ENCODE results near the gene ADORA1. TPM values are rescaled to one million over a fixed set of nuclear protein-coding genes. Genes with fewer than 3 reads are reported as not detected.

The ADORA1 gene
- total RNA-seq, 1 experiment from 2014 or later = not detected

DNA sequence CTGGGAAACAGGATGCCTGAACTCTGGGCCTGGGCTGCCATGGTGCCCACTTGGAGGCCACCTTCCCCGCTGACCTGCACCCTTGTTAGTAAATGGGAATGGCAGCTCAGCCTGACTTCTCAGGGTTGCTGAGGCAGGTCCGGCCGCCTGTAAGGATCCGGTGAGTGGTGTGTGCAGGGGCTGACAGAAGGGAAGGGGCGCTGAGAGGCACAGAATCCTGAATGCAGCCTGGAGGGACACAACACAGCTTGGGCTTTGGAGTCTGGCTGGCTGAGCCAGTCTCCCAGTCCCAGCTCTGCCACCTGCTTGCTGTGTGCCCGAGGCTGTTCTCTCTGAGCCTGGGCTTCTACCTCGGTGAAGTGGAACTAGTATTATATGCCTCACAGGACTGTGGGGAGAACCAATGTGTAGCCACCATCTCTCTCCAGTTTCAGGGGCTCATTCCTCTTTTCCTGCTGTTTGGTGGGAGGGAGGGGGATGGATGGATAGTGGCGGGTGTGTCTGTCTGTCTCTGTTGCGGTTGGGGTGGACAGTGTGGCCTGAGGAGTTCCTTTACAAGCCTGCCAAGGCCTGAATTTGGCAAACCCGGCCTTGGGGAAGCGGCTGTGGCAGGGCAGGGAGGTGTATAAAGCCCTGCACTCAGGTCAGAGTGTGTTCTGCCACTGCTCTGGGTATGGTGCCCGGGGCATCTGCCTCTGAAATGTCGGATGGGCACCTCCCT lies 18.0 kb downstream of the ADORA1 start:
- Histone ChIP-seq H3K4me1 (replicated peaks) (no peaks in the 10 kb centered on the region), H3K36me3 (no peaks in the 10 kb centered on the region), H3K27me3 (replicated peaks) (no peaks in the 10 kb centered on the region), H3K9me3 (replicated peaks) (no peaks in the 10 kb centered on the region), H3K4me3 (no peak overlapping the region), H3K27ac (no peak overlapping the region)
- no peak for DNase-seq (ENCODE audit: low read depth in 1 of 2, low spot score in 2 of 2)

GRCh38 chr1:203146042-203146369 lies 18.5 kb downstream of the ADORA1 start:
- Histone ChIP-seq H3K9me3 (replicated peaks) (no peaks in the 10 kb centered on the region), H3K27ac (no peak overlapping the region), H3K4me3 (no peak overlapping the region), H3K4me1 (replicated peaks) (no peaks in the 10 kb centered on the region), H3K36me3 (no peaks in the 10 kb centered on the region), H3K27me3 (replicated peaks) (no peaks in the 10 kb centered on the region)
- no peak for DNase-seq (ENCODE audit: low read depth in 1 of 2, low spot score in 2 of 2)

DNA sequence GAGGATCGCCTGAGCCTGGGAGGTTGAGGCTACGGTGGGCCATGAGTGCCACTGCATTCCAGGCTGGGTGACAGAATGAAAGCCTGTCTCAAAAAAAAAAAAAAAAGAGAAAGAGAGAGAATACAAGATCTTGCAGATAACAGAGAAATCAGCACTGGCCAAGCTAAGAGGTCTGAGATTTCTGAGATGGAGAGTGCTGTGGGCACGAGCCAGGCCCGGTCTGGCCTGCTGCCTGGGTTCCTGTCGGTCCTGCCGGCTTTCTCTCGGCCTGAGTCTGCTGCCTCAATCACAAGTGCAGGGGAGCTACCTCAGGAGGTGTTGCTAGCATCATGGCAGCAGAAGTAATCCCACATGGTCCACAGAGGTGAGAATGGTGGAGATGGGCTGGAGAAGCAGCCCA lies 19.0 kb downstream of the ADORA1 start:
- no peaks in the 10 kb centered on the region for H3K4me1 ChIP-seq (replicated peaks)
- H3K9me3 ChIP-seq (replicated peaks) = no peaks in the 10 kb centered on the region
- DNase-seq (ENCODE audit: low read depth in 1 of 2, low spot score in 2 of 2) = no peak
- H3K36me3 ChIP-seq = no peaks in the 10 kb centered on the region
- no peaks in the 10 kb centered on the region for H3K27me3 ChIP-seq (replicated peaks)
- H3K27ac ChIP-seq = no peak overlapping the region
- H3K4me3 ChIP-seq = no peak overlapping the region

- DNase-seq (ENCODE audit: low read depth in 1 of 2, low spot score in 2 of 2) = no peak
- Histone ChIP-seq H3K27ac (no peak overlapping the region), H3K9me3 (replicated peaks) (no peaks in the 10 kb centered on the region), H3K4me1 (replicated peaks) (no peaks in the 10 kb centered on the region), H3K4me3 (no peak overlapping the region), H3K36me3 (no peaks in the 10 kb centered on the region), H3K27me3 (replicated peaks) (no peaks in the 10 kb centered on the region)
Measured at GRCh38 chr1:203147376-203147775, 19.9 kb downstream of the ADORA1 start.

GRCh38 chr1:203148127-203148526 lies 20.6 kb downstream of the ADORA1 start:
- no peak for DNase-seq (ENCODE audit: low read depth in 1 of 2, low spot score in 2 of 2)
- no peaks in the 10 kb centered on the region for H3K9me3 ChIP-seq (replicated peaks)
- H3K4me1 ChIP-seq (replicated peaks) = no peaks in the 10 kb centered on the region
- no peak overlapping the region for H3K27ac ChIP-seq
- no peaks in the 10 kb centered on the region for H3K36me3 ChIP-seq
- no peaks in the 10 kb centered on the region for H3K27me3 ChIP-seq (replicated peaks)
- H3K4me3 ChIP-seq = no peak overlapping the region

GRCh38 chr1:203148579-203148978 lies 21.1 kb downstream of the ADORA1 start:
- no peaks in the 10 kb centered on the region for H3K27me3 ChIP-seq (replicated peaks)
- H3K4me1 ChIP-seq (replicated peaks) = no peaks in the 10 kb centered on the region
- no peaks in the 10 kb centered on the region for H3K9me3 ChIP-seq (replicated peaks)
- H3K36me3 ChIP-seq = no peaks in the 10 kb centered on the region
- H3K4me3 ChIP-seq = no peak overlapping the region
- no peak for DNase-seq (ENCODE audit: low read depth in 1 of 2, low spot score in 2 of 2)
- H3K27ac ChIP-seq = no peak overlapping the region

DNA sequence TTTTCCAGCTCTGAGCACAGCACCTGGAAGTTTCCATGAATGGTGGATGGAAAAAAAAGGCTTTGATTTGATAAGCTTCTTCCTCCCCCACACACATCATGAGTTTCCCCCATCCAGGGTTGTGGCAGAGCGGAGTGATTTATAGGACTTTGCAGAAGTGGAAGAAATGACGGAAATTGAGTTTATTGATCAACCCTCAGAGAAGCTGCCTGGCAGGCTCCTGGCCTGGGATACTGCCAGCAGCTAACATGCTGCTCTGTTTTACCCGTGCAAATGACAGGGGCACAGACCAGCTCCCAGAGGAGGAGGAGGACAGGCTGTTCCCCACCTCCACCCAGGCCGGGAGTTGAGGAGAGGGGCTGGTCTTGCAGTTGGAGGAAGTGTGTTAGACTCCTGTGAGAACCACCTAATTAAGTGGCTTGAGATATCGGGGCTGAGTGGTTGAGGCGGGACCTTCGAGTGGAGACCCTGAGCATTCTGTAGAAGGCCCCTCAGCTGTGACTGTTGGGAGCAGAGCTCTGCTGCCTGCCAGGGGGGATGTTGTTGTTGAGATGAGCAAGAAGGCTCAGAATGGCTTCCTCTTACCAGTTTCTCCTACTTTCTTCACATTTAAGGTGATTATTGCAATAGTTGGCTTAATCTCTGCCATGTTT lies 21.8 kb downstream of the ADORA1 start:
- H3K9me3 ChIP-seq (replicated peaks) = no peaks in the 10 kb centered on the region
- no peak overlapping the region for H3K4me3 ChIP-seq
- no peaks in the 10 kb centered on the region for H3K4me1 ChIP-seq (replicated peaks)
- no peaks in the 10 kb centered on the region for H3K36me3 ChIP-seq
- H3K27ac ChIP-seq = no peak overlapping the region
- DNase-seq (ENCODE audit: low read depth in 1 of 2, low spot score in 2 of 2) = no peak
- no peaks in the 10 kb centered on the region; the same call in 1 of the 2 replicates for H3K27me3 ChIP-seq (replicated peaks)

DNA sequence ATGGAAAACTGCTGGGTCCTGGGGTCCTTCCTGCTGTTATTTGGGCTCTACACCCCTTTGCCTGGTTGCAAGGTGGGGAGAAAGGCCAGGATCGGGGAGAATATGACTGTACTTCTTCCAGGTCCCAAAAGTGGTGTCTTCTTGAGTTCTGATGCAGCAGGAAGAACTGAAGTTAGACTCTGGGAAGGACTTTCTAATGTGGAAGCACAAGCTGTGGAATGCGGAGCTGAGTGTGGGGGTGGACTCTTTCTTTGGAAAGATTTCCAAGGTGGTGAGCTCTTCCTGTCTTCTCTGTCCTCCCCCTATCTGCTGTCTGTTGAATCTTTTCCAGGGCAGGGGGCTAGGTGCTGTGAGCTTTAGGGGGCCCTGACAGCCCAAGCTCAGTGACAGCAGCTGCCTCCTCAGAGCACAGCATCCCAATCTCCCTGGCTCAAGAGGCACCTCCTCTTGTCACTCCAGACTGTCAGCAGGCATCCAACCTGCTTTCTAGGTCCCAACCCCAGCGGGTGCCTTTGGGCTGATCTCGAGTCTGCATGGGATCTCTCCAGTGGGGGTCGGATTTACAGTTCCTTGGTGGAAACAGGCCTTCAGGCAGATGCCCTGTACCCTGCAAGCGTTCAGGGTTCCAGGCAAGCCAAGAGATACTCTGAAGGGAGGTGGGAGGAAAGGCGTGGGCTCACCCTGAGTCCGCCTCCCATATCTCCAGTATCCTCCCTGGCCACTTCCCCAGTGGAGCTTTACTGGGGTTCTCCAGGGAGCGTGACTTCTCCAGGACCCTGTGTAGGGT lies 23.2 kb downstream of the ADORA1 start:
- no peak overlapping the region for H3K27ac ChIP-seq
- no peaks in the 10 kb centered on the region for H3K9me3 ChIP-seq (replicated peaks)
- H3K4me1 ChIP-seq (replicated peaks) = no peaks in the 10 kb centered on the region
- H3K36me3 ChIP-seq = no peaks in the 10 kb centered on the region
- H3K4me3 ChIP-seq = no peak overlapping the region
- no peak for DNase-seq (ENCODE audit: low read depth in 1 of 2, low spot score in 2 of 2)
- H3K27me3 ChIP-seq (replicated peaks) = no peaks in the 10 kb centered on the region; the same call in 1 of the 2 replicates

GRCh38 chr1:203151362-203152157 lies 24.0 kb downstream of the ADORA1 start:
- Histone ChIP-seq H3K4me3 (no peak overlapping the region), H3K4me1 (replicated peaks) (no peaks in the 10 kb centered on the region), H3K27me3 (replicated peaks) (no peaks in the 10 kb centered on the region; the same call in 1 of the 2 replicates), H3K9me3 (replicated peaks) (no peaks in the 10 kb centered on the region), H3K27ac (no peak overlapping the region), H3K36me3 (no peaks in the 10 kb centered on the region)
- DNase-seq (ENCODE audit: low read depth in 1 of 2, low spot score in 2 of 2) = no peak

- Histone ChIP-seq H3K4me1 (replicated peaks) (no peaks in the 10 kb centered on the region), H3K36me3 (no peaks in the 10 kb centered on the region), H3K4me3 (no peak overlapping the region), H3K27ac (no peak overlapping the region), H3K9me3 (replicated peaks) (no peaks in the 10 kb centered on the region), H3K27me3 (replicated peaks) (peaks cover 2% of the 10 kb centered on the region; the same call in 1 of the 2 replicates)
- DNase-seq (ENCODE audit: low read depth in 1 of 2, low spot score in 2 of 2) = no peak
Measured at GRCh38 chr1:203152158-203153034, 24.9 kb downstream of the ADORA1 start.

DNA sequence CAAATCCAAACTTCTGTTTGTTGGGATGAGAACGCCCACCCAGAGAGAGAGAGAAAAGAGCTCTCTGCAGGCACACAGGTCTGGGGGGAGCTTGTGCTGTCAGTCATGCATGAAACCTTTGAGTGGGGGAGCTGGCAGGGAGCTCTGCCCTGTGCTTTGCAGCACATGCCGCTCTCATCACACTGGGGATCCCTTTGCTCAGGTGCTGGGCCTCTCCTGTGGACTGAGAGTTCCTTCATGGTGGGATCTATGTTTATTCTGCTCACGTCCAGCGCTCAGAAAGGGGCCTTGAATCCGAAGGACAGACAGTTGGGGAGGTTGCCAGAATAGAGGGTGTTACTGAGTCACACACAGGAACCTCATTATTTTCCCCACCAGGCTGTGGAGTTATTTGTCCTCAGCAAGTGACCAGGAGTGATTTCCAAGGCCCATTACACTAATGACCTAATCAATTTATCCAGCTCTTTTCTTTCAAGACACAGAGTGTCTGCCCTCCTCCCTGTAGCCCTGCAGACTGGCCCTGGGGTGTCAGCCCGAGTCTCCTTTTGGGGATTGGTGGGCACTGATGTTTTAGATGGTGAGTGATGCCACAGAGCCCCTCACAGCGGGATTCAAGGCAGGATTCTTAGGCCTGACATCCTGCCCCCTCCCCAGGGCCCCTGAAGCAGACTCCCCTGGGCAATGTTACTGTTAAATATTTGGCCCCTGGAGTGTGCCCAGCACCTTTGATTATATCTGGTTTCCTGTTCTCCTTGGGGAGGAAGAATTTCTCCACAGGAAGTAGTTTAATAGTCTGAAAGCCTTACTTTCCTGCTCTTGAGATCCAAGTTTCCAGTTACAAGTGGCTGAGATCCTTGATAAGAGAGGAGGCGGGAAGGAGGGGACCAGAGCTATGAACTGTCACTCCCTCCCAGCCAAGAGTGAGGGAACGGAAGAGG lies 25.8 kb downstream of the ADORA1 start:
- DNase-seq (ENCODE audit: low read depth in 1 of 2, low spot score in 2 of 2) = no peak
- H3K27ac ChIP-seq = no peak overlapping the region
- 0 out of 2 replicates have a peak, but pooled peaks cover under 1% of the 10 kb centered on the region for H3K9me3 ChIP-seq (replicated peaks)

More for the DNA sequence above, 25.8 kb downstream of the ADORA1 start:
- no peaks in the 10 kb centered on the region for H3K36me3 ChIP-seq
- peaks cover 6% of the 10 kb centered on the region for H3K27me3 ChIP-seq (replicated peaks)
- no peaks in the 10 kb centered on the region for H3K4me1 ChIP-seq (replicated peaks)
- H3K4me3 ChIP-seq = no peak overlapping the region

Measured in SJSA1 (cell line).